ENCODE measurements around the gene NOL4L. TPM values are rescaled to one million over a fixed set of nuclear protein-coding genes. Genes with fewer than 3 reads are reported as not detected.
A peak's percentile ranks its signal among the peaks of the same experiment; 100 is the strongest.

NOL4L gene
- total RNA-seq, 2 donors from 2014 or later = 39.6 to 50.7 TPM

DNA sequence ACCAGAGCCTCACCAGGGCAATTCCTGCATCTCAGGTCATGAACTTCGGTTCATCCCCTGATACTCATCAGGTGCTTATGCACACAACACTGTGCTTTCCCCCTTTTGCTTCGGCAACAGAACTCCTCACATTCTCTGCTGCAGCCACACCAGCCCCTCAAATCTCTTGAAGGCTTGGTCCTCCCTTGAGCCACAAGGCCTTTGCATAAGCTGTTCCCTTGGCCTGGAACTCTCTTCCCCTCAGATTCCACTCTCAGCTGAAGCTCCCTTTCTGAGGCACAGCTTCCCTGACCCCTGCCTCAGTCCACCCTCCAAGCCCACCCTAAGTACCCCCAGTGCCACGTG is 76.4 kb downstream of the NOL4L start:
- no peak overlapping the region for H3K9ac ChIP-seq (ENCODE audit: extremely low read depth, low read length, poor library complexity, severe bottlenecking)

DNA sequence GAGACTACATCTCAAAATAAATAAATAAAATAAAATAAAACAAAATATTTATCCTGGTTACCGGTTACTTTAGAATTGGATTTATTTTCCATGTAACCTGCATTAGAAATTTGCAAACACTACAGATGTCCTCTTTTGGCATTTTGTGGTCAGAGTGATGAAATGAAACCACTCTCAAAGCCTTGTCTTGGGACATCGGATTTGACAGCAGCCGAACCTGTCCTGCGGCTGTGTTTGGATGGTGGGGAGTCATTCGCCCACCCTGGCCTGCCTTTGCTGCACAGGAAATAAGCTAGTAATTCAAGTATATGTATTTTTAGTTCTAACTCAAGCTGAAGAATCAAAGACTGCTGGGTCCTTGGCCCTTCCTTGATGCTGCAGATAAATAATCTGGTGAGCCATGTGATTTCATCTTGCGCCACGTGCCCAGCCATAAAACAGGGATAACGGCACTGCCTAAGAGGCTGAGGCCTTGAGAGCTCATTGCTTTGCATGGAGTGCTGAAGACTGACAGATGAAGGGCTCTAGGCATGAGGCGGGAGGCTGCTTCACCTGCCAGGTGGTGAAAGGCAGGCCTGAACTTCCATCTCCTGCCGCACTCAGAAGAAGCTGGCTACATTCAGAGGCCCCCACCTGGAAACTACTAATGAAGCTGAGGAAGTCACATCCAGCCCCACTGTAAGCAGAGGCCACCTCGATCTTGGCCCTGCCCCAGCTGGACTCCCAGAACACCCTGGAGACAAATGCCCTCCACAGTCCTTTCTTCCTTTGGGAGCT is 76.9 kb downstream of the NOL4L start:
- Histone ChIP-seq H3K27me3 (ENCODE audit: control insufficient read depth, insufficient read depth, low read length, poor library complexity, severe bottlenecking) (no peaks in the 10 kb centered on the region), H3K36me3 (ENCODE audit: control insufficient read depth, insufficient read depth, low read length) (no peaks in the 10 kb centered on the region), H3K9ac (ENCODE audit: extremely low read depth, low read length, poor library complexity, severe bottlenecking) (no peak overlapping the region), H3K27ac (ENCODE audit: low read depth, low read length) (no peak overlapping the region), H3K4me3 (ENCODE audit: low read length) (no peak overlapping the region), H3K9me3 (ENCODE audit: control insufficient read depth, low read length) (no peaks in the 10 kb centered on the region), H3K4me1 (ENCODE audit: control insufficient read depth, insufficient read depth, low read length) (peaks cover 6% of the 10 kb centered on the region)
- no peaks in the 10 kb centered on the region for H3K36me3 Mint-ChIP-seq (ENCODE audit: low read depth)
- H3K27me3 Mint-ChIP-seq (ENCODE audit: insufficient read depth) = peaks cover 4% of the 10 kb centered on the region
- TF ChIP-seq, protein P1, sequence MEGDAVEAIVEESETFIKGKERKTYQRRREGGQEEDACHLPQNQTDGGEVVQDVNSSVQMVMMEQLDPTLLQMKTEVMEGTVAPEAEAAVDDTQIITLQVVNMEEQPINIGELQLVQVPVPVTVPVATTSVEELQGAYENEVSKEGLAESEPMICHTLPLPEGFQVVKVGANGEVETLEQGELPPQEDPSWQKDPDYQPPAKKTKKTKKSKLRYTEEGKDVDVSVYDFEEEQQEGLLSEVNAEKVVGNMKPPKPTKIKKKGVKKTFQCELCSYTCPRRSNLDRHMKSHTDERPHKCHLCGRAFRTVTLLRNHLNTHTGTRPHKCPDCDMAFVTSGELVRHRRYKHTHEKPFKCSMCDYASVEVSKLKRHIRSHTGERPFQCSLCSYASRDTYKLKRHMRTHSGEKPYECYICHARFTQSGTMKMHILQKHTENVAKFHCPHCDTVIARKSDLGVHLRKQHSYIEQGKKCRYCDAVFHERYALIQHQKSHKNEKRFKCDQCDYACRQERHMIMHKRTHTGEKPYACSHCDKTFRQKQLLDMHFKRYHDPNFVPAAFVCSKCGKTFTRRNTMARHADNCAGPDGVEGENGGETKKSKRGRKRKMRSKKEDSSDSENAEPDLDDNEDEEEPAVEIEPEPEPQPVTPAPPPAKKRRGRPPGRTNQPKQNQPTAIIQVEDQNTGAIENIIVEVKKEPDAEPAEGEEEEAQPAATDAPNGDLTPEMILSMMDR (conservative IDR thresholded peaks at IDR 0.05) = peak; percentile 5
- no peak overlapping the region for H3K27ac Mint-ChIP-seq
- H3K4me1 Mint-ChIP-seq = peaks cover 41% of the 10 kb centered on the region
- WGBS, 2 experiments (ENCODE audit: insufficient coverage in 1 of 2, insufficient read length in 1 of 2) = 96 to 97% methylated on average over 9 to 11 of the region's 11 CpGs
- H3K9me3 Mint-ChIP-seq = no peaks in the 10 kb centered on the region
- peak; percentile 41 for DNase-seq
- H3K4me3 Mint-ChIP-seq = no peak overlapping the region

More for the DNA sequence above, 76.4 kb downstream of the NOL4L start:
- Mint-ChIP-seq H3K4me1 (peaks cover 41% of the 10 kb centered on the region), H3K4me3 (no peak overlapping the region), H3K36me3 (ENCODE audit: low read depth) (no peaks in the 10 kb centered on the region), H3K27ac (no peak overlapping the region), H3K9me3 (no peaks in the 10 kb centered on the region), H3K27me3 (ENCODE audit: insufficient read depth) (peaks cover 7% of the 10 kb centered on the region)
- no peaks in the 10 kb centered on the region for H3K9me3 ChIP-seq (ENCODE audit: control insufficient read depth, low read length)
- WGBS, 2 experiments (ENCODE audit: insufficient coverage in 1 of 2, insufficient read length in 1 of 2) = 95 to 100% methylated on average over 1 to 3 of the region's 3 CpGs
- DNase-seq = peak; percentile 42
- peaks cover 6% of the 10 kb centered on the region for H3K4me1 ChIP-seq (ENCODE audit: control insufficient read depth, insufficient read depth, low read length)
- H3K36me3 ChIP-seq (ENCODE audit: control insufficient read depth, insufficient read depth, low read length) = no peaks in the 10 kb centered on the region
- no peaks in the 10 kb centered on the region for H3K27me3 ChIP-seq (ENCODE audit: control insufficient read depth, insufficient read depth, low read length, poor library complexity, severe bottlenecking)
- no peak overlapping the region for H3K27ac ChIP-seq (ENCODE audit: low read depth, low read length)
- TF ChIP-seq, protein P1 (conservative IDR thresholded peaks at IDR 0.05) = no peak
- H3K4me3 ChIP-seq (ENCODE audit: low read length) = no peak overlapping the region

DNA sequence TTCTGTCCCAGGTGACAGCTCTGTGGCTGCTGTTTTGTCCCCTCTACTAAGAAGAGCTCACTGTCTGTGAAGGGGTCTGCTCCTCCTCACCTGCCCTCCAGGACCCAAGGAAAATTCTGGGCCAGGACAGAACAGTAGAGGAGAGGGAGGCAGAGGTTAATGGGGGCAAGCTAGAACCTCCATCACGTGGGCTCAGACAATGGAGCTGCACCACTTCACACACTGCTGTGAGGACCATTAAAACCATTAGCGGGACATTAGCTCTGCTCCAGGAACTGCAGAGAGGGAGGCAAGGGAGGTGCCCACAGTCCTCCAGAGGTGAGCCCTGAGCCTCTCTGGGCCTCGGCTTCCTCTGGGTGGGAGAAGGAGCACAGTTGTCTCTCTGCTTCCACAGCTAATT is 78.4 kb downstream of the NOL4L start:
- Histone ChIP-seq H3K4me3 (ENCODE audit: low read length) (no peak overlapping the region), H3K4me1 (ENCODE audit: control insufficient read depth, insufficient read depth, low read length) (peaks cover 6% of the 10 kb centered on the region), H3K36me3 (ENCODE audit: control insufficient read depth, insufficient read depth, low read length) (no peaks in the 10 kb centered on the region), H3K9ac (ENCODE audit: extremely low read depth, low read length, poor library complexity, severe bottlenecking) (no peak overlapping the region), H3K27ac (ENCODE audit: low read depth, low read length) (no peak overlapping the region), H3K27me3 (ENCODE audit: control insufficient read depth, insufficient read depth, low read length, poor library complexity, severe bottlenecking) (no peaks in the 10 kb centered on the region), H3K9me3 (ENCODE audit: control insufficient read depth, low read length) (no peaks in the 10 kb centered on the region)
- Mint-ChIP-seq H3K4me1 (peaks cover 41% of the 10 kb centered on the region), H3K9me3 (no peaks in the 10 kb centered on the region), H3K36me3 (ENCODE audit: low read depth) (no peaks in the 10 kb centered on the region), H3K27me3 (ENCODE audit: insufficient read depth) (peaks cover 4% of the 10 kb centered on the region), H3K4me3 (no peak overlapping the region), H3K27ac (peak overlapping the region; percentile 65)
- DNase-seq = peak; percentile 95
- 36 to 40% methylated on average over 2 to 3 of the region's 3 CpGs for WGBS, 2 experiments (ENCODE audit: insufficient coverage in 1 of 2, insufficient read length in 1 of 2)
- TF ChIP-seq, protein P1 (conservative IDR thresholded peaks at IDR 0.05) = no peak

Measured in endodermal cell (in vitro differentiated cells).